Measurements from ENCODE around the gene GABRD.

GABRD gene

DNA sequence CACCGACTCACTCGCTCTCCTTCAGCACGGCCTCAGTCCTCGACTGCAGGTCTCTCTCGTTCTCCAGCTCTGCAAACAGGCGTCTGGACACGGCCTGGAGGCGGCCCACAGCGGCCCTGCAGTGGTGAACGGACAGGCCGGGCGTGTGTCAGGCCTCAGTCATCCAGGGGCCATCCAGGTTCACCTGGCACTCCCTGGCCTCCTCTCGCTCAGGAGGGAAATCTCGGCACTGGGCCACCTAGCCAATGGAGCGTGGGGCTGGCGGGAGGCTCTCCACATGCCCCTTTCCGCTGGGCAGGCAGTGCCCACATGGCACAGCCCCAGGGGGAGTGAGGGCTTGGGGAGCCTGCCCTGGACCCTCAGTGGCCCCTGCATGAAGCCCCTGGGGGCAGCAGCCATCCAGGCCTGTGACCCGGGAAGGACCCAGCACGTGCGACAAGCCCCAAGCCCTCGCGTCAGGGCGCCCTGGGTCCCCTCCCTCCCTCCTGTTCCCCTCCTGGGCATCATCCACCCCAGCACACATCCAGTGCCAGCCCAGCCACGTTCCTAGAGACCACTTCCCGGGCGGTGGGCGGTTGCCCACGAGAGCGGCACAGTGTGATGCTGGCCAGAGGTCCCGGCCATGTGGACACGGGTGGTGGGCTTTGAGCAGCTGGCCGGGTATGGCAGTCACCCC, 33.6 kb upstream of the GABRD start:
- no peak for DNase-seq (ENCODE audit: low spot score)

DNA sequence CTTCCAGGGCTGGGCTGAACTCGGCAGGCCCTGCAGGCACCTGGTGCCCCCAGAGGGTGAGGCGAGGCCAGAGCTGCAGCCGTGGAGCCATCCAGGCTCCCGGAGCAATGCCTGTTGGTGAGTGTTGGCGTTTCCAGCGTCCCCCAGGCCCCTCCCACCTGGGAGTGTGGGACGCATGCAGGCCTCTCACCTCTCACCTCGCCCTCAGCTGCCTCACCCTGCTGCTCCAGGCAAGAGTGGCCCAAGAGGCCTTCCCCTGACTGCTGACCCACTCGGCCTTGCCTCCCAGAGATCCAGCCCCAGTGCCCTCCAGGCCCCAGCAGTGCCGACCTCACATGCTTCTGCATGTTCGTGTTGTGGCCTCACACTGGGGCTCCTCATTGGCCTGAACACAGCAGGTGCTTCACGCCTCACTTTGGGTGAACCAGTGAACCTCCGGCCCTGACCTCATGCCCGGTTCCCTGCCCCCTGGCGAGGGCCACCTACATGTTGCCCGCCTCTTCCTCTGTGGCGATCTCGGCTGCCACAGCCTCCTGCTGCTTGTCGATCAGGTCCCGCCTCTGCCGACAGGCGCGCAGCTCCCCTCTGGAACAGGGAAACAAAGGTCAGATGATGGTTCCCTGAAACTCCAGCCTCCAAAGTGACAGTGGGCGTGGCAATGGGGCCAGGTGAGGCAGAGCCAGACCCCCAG, 32.5 kb upstream of the GABRD start:
- no peak for DNase-seq (ENCODE audit: low spot score)

DNA sequence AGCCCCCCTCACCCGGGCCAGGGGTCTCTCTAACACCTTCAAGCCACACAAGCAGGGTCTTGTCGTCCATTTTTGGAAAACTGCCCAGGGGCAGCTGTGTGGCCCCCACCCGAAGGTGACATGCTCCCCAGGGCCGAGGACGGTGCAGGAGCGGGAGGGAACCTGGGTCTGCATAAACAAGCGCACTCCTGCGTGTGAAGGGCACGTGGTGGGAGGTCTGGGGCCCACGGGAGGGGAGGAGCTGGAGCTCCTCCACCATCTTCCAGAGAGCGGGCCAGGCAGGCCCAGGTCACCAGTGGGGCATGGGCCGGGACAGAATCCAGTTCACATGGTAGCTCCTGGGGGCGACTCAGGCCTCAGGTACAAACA, 32.0 kb upstream of the GABRD start:
- no peak for DNase-seq (ENCODE audit: low spot score)

DNA sequence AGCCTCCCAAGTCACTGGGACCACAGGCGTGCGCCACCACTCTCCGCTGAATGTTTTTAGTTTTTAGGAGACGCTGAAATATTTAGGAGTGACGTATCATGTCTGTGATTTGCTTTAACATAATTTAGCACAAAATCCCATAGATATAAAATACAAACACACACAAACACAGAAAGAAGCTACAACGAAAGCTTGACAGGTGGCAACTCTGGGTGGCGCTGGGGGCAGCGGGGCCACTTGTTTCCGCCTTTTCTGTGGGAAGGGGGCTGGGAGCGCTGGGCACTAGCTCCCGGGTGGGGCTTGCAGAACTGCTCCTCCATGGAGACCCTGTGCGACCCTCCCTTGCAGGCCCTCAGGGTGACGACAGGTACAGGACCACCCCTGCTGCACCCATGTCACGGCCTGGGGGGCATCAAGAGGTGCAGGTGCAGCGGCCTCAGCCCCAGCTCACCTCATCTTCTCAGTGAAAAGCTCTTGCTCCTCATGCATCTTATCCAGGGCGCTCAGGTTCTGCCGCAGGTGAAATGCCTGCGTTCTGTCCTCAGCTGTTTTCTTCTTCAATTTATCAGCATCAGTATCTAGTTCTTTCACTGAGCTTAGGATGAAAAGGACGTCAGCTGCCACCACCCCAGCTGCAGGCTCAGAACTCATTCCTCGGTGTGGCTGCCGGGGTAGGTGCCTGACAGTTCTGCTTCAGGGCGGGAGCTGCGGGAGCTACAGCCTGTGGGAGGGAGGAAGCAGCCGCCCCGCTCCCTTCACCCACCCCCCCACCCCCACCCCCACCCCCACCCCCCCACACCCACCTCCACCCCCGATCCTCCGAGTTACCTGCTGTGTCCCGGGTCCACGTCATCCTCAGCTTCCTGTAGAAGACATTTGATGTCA, 30.8 kb upstream of the GABRD start:
- no peak for DNase-seq (ENCODE audit: low spot score)

DNA sequence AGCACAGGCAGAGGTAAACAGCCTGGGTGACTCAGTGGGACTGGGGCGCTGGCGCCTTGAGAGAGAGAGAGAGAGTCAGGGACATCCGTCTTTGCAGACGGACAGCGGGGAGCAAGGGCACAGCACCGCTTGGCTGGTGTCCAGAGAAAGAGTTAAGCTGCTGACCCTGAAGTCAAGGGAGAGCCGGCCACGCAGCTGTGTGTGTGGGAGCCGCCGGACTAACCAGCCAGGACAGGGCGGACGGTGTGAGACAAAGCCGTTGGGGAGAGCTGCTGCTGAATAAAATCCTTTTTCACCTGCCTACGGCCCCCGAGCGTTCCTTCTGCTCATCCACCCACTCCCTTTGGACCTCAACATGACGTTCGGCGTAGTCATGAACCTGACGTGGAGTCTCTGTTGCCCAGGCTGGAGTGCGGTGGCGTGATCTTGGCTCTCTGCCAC, 30.0 kb upstream of the GABRD start:
- no peak for DNase-seq (ENCODE audit: low spot score)

DNA sequence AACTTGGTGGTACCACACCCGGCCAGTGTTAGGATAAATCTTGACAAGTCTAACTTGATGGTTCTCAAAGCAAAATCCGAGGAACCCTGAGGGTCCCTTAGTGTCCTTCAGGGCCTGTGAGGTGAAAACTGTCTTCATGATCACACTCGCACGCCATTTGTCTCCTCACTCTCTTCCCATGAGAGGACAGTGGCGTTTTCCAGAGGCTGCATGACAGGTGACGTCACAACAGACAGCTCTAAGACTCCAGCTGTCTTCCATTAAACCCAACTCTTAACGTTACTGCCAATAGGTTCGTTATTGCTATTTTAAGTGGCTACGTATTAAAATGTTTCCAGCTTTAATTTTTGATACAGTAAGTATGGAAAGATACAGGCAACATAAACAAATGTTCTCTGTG, 29.4 kb upstream of the GABRD start:
- DNase-seq (ENCODE audit: low spot score) = no peak

DNA sequence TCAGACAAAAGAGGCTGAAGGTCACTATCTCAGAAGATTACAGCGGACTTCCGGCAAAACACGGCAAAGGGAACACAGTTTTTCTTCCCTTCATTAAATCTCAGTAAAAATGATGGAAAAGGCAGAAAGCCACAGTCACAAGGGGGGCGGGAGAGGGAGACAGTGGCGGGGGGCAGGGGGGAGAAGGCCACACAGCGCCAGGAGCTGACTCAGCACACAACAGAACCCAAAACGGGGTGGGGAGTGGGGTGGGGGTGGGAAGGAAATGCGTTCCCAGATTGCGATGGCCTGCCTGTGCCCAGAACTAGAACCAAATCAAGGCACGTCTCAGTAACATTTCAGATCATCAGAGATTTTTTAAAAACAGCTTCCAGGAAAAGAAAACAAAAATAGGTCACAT, 28.9 kb upstream of the GABRD start:
- DNase-seq (ENCODE audit: low spot score) = no peak

DNA sequence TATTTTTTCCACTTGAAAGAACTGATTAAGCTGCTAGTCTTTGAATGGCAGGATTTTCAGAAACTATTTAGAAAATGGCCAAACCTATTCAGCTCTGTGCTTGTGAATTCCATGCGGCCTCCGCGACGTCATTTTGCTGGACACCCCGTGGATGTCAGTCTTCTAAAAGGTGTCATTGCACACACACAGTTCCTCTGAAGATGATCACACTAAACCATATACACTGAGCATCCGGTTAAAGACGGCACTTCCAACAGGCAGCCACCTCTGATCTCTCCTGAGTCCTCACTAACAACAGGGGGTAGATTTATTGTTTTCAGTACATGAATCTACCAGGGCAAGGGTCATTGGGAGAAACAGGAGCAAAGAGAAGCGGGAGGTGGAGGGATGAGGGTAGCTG, 24.6 kb upstream of the GABRD start:
- DNase-seq (ENCODE audit: low spot score) = no peak

DNA sequence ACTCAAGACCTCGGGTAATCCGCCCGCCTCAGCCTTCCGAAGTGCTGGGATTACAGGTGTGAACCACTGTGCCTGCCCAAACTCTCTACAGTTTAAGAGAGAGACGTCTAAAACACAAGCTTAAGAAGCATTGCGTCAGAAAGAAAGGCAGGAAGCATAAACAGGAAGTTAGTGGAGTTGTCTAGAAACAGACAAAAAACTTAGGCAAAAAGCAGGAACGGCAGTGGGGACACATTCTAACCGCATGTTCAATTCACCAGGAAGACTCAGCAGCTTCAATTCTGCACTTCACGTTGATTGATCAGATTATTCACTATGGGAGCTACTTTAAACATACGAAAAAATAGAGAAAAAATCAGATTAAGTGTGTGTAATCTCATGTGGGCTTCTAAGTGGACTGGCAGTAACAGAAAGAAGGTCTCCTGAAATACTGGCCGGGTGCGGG, 22.9 kb upstream of the GABRD start:
- DNase-seq (ENCODE audit: low spot score) = no peak

DNA sequence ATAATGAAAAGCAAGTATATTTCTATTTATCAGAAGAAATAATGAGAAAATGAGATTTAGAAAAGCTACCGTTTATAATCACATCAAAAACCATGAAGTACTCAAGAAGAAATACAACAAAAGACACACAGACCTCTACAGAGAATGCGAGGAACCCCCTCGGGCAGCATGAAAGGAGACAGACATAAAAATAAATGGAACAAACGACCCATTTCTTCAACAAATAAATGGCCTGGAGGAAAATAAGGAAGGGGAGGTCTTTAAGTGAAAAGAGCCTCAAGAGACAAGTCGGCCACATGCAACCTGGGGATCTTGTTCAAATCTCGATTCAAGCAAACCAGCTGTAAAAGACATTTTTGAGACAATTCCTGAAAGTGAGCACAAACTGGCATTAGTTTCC, 21.6 kb upstream of the GABRD start:
- DNase-seq (ENCODE audit: low spot score) = no peak

DNA sequence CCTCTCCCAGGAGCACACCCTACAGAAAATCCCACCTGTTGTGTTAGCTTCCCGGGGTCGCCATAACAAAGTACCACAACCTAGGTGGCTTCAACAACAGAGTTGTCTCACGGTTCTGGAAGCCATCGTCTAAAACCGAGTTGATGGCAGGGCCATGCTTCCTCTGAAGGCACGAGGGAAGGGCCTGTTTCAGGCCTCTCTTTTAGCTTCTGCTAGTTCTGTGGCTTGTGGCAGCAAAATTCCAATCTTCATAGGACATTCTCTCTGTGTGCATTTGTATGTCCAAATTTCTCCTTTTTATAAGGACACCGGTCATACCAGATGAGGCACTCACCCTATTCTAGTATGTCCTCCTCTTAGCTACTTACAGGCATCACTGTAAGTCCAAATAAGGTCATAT, 18.7 kb upstream of the GABRD start:
- no peak for DNase-seq (ENCODE audit: low spot score)

DNA sequence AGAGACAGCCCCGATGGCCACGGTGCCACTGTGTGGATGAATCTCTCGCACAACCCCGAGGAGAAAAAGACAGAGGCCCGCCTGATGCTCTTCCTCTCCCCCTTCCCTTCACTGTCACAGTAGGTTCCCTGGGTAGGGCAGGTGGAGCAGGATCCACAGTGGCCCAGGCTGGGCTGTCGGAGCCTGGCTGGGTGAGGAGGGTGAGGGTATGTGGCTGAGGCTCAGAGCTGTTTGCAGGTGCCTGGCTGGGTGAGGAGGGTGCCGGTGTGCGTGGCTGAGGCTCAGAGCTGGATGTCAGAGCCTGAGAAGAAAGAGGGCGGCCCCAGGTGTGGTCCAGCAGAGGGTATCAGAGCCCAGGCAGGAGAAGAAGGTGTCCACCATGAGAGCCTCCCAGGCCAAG, 18.3 kb upstream of the GABRD start:
- DNase-seq (ENCODE audit: low spot score) = no peak

DNA sequence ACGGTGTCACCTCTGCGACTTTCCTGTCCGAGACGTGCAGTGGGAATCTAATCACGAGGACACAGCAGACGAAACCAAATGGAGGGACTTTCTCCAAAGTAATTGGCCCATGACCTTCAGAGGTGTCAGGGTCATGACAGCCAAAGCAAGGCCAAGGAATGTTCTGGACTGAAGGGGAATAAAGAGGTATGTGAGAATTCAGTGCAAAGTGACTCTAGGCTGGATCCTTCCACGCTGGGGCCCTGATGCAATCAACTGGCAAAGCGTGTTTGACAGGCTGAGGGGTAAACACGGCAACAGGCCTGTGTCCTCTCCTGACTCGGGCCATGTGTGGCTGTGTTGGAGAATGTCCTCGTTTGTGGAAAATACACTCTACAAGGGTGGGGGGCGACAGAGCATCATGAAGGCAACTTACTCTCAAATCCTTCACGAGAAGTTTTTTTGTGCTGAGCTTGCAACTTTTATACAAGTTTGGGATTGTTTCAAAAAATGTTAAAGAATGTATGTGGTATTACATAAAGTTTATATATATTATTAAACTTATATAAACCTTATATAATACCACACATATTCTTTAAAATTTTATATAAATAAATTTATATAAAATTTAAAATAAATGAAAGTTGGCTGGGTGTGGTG, 17.3 kb upstream of the GABRD start:
- no peak for DNase-seq (ENCODE audit: low spot score)

DNA sequence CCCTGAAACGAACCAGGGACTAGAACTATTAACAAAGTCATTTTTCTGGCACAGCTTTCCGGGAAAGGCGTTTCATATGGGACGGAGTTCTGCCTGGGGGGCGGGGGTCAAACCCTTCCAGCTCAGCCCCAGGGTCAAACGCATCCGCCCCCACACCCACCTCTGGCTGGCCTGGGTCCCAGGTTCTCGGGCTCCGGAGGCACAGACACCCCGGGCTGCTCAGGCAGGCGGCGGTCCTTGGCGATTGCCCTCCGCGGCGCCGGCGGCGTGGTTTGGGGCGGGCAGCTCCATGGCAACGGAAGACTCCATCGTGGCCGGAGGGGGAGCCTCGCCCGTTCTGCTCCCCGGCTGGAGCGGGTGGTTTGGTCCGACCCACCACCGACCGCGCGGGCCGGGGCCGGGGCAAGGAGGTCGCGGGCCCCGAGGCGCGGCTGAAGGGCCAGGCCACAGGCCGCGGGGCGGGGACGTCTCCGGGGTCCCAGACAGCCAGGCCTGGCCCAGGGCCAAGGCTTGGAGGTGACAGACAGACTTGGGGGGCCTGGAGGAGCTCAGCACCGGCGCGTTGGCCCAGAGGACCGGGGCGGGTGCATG, 15.5 kb upstream of the GABRD start, which contains the start of gene CFAP74:
TSS of gene CFAP74 (minus strand) at position 246 of the 591 bp plus-strand sequence. CDS start 12,830 bp downstream, outside the sequence.
- DNase-seq (ENCODE audit: low spot score) = peak; percentile 60

DNA sequence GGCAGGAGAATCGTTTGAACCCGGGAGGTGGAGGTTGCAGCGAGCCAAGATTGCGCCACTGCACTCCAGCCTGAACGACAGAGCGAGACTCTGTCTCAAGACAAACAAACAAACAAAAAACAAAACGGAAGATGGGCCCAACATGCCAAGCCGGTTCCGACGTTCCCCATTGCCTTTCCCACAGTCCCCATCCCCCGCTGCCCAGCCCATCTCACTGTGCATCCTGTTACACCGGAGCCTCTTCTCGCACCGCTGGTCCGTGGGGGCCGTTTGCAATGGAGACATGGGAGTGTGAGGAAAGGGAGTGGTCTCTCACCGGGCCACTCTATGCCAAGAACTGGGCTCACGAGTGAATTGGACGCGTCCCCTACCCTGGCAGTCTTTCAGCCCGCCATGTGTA, 14.3 kb upstream of the GABRD start:
- DNase-seq (ENCODE audit: low spot score) = no peak

DNA sequence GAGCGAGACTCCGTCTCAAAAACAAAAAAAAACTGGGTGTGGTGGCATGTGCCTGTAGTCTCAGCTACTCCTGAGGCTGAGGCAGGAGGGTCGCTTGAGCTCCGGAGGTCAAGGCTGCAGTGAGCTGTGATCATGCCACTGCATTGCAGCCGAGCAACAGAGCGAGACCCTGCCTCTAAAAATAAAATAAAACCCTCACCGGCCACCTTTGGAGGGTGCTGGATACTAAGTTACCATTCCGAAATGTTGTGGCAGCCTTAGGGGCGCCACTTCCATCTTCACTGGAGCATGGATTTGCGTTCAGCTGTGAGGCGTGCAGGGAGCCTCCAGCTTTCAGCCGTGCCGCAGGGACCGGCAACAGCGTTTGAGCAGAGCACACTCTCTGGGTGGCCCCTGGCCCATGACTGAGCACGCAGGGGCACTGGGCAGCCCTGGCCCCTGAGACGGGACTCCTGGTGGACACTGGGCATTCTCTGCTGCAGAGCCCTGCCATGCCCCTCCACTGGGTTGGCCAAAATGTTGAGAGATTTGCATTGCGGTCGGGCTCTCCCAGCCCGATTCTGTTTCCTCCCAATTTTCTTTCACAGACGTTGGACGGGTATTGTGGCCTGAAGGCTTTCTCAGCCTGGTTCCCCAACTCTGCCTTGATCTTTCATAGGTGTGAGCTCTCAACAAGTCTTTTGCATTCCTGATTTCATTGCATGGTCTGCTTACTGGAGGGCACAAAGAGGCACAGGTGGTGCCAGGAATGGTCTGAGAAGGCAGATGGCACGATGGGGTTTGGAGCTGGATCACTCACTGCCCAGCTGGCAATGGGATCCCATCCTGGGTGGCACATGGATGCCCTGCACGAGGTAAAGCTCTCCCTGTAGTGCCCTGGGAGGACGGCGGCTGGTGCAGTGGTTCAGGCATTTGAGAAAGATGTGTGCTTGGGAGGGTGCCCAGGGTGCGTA, 9.8 kb upstream of the GABRD start:
- no peak for DNase-seq (ENCODE audit: low spot score)

DNA sequence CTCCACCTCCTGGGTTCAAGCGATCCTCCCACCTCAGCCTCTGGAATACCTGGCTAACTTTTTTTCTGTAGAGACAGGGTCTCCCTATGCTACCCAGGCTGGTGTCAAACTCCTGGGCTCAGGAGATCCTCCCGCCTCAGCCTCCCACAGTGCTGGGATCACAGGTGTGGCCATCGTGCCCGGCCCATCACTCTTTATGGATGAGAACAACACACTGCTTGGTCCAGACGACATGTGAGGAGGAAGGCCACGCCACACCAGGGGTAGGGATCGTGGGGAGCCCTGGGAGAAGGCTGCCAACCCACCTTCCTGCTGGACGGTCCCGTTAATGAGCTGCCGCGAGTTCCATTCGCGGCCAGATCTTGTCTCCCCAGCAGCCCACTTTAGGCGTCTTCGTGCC, 5.0 kb upstream of the GABRD start:
- DNase-seq (ENCODE audit: low spot score) = no peak

DNA sequence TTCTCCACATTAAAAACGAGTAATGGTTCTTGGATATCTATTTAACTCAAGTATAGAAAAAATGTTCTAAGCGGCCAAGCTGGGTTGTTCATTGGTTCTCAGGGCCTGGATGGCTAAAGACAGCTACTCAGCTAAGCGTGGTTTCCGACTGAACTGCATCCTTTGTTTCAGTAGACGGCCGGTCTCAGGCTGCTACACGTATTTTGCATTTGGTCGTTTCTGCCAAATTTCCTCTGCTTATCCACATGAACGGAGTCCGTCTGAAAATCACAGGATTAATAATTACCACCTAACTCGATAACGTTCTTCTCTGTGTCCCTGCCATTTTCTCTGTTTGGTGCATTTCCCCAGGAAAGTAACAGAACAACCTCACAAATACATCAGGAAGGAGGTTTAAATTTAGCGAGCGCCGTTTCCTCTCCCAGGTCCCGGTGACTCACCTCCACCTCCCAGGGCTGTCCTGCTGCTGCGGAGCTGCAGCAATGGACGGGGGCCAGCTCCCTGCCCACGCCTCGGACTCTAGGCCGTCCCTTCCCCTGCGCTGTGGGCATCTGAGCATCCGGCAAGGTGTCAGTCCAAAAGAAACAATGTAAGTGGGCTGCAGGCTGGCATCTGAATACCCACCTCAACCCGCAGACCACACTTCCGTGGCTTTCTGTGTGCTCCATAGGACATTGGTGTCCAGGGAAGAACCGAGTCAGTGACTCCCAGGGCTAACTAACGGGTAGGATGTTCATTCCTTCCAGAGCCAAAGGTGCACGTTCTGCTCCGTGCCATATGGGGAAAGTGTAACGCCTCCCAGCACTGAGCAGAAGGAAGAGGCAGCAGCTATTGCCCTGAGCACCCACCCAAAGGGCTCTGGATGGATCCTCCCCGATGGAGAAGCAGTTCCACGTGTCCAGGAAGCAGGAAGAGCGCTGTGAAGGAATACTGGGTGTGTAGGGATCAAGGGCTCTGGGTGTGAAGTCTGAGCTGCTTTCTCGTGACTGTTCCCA, 4.1 kb upstream of the GABRD start:
- DNase-seq (ENCODE audit: low spot score) = no peak

DNA sequence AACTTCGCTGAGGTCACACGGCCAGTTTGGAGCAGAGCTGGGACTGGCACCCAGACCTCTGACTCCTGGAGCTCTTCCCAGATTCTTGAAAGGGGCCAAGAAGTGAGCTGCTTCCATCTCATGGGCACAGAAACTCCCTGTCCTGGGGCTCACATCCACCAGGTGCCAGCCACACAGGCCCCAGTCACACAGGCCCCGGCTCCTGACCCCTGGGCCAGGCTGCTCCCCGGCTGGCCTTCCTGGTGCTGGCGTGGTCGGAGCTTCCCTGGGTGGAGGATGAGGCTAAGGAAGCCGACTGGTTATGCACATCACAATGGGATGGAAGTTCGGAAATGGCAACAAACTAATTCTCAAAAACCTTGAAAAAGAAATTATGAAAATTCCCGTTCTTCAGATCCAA, 3.0 kb upstream of the GABRD start:
- no peak for DNase-seq (ENCODE audit: low spot score)

All from D341Med (cell line).